Activated CD4-positive, alpha-beta T cell treated with anti-CD3 and anti-CD28 coated beads, Interleukin-10, Interleukin-2, amounts not matched to agents 100 ng/mL and 50 ng/mL, durations not matched to agents 16 hours and 8 hours (primary cell): ENCODE results near the gene ZNF791.
"Not testable (repeated sequence)": the region's sequence is repeated elsewhere in the genome, so short reads cannot be mapped to it uniquely, and the experiment has no call there.

Experiments
- DNase-seq: peaks from one replicate; pipeline ENCODE4 v3.0.0-alpha.2; 2020

Gene ZNF791

DNA sequence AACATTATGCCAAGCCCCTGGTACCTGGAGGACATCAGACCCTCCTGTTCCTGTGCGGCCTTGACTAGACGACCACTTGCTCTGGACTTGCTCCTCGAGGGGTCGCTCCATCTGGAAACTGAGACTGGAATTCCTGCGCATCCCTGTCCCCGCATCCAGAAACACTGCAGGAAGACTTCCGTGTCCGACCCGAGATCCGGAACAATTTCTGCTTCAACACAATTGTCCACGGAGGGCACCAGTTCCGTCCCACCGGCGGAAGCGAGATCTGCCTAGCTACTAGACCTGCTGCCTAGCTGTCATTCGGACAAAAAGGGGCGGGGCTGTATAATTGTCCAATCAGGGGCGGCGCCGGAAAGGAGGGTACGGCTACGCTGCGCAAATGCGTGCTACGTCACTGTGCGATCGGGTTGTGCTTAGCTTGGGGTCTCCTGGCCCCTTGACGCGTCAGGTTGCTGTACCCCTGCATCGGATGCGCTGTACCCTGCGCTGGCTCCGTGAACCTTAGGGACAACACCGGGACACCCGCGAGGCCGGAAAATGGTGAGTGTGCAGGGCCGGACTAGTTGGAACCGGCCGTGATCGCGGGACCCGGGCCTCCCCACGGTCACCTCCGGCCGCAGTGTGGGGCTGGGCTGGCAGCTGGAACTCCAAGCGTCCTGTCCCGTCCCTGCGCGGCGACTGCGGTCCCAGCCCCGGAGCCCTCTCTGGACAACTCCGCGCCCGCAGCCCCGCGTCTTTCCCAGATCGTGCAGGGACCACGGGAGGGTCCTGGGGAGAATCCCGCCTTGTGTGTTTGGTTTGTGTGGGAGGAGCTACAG, at the start of gene ZNF791, which contains the start of gene ZNF490:
ZNF791 (plus strand) TSS at position 381 of the 821 bp plus-strand sequence; CDS start at position 541, 160 bp downstream.
ZNF490 (minus strand) TSS at position 274 of the 821 bp plus-strand sequence; CDS start at position 141, 133 bp downstream.
- peak; percentile 98 for DNase-seq

DNA sequence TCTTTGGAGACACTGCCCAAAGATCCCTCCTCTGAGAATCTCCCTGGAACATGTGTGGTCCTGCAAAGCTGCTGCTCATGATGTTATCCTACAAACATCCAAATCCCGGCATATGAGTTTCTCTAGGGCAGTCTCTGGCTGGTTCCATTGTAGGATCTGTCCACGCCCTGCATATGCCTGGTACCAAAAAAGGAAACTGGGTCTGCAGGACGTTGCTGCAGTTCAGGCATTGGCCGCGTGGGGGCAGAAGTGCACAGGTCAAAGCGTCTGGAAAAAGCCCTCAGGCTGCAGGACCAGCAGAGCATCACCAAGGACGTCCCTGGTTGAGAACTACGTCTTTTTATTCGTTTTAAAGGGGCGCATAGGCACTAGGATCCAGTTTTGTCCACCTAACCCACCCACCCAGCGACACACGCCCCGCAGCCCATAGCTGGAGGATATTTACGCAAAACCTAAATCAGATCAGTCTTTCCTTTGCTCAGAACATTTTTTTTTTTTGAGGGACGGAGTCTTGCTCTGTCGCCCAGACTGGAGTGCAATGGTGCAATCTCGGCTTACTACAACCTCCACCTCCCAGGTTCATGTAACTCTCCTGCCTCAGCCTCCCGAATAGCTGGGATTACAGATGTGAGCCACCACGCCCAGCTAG, 46.6 kb upstream of the ZNF791 start:
- DNase-seq: peak; percentile 91

- not testable (repeated sequence) for DNase-seq
Observed at GRCh38 chr19:12566380-12566779, 44.3 kb upstream of the ZNF791 start.

GRCh38 chr19:12567951-12568350, 42.8 kb upstream of the ZNF791 start:
- no peak for DNase-seq

- DNase-seq: no peak
Observed at GRCh38 chr19:12574036-12574435, 36.7 kb upstream of the ZNF791 start.

DNA sequence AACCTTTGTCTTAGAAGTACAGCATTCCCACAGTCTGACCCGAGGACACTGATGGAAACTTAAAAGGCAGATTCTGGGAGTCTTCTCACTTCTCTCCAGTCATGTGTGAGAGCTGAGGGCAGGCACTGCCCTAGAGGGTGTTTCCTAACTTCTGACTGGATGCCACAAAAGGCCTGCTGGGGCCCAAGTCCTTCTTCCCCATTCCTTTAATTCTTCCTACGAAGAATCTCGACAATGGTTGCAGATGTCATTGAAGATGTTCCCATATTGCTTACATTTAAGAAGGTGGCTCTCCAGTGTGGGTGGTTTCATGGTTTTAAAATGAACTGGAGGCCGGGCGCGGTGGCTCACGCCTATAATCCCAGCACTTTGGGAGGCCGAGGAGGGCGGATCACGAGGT, 32.1 kb upstream of the ZNF791 start:
- DNase-seq: no peak

DNA sequence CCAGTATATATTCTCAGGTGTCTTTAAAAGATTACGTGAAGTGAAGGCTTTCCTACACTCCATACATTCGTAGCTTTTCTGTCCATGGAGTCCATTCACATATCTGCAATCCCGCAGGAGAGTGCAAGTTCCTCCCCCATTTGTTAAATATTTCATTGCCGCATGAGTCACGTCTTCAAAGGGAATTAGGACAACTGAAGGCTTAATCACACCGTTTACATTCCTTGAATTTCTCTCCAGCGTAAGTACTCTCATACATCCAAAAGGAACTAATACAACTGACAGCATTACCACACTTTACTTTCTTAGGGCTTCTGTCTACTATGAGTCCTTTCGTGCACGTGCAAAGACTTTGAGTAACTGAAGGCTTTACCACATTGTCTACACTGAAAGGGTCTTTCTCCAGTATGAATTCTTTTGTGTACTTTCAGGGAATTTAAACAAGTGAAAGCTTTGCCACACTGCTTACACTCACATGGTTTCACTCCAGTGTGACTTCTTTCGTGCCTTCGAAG, 30.5 kb upstream of the ZNF791 start:
- DNase-seq: no peak

GRCh38 chr19:12581100-12581499, 29.6 kb upstream of the ZNF791 start:
- DNase-seq: no peak

DNA sequence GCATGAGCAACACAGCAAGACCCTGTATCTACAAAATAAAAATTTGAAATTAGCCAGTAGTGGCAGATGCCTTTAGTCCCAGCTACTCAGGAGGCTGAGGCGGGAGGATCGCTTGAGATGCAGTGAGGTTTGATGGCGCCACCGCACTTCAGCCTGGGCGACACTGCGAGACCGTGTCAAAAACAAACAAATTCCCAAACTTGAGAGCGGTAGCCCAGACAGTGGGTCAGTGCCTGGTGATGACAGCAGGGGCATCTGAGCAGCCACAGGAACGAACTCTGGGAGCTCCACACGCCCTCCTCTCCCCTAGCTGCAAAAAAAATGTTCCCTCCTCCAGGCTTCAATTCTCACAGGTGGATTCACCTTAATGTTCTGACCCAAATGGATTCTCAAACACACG, 14.2 kb upstream of the ZNF791 start:
- no peak for DNase-seq

- no peak for DNase-seq
Observed at GRCh38 chr19:12596927-12597548, 13.7 kb upstream of the ZNF791 start.

- no peak for DNase-seq
Observed at GRCh38 chr19:12597594-12597993, 13.1 kb upstream of the ZNF791 start.

DNA sequence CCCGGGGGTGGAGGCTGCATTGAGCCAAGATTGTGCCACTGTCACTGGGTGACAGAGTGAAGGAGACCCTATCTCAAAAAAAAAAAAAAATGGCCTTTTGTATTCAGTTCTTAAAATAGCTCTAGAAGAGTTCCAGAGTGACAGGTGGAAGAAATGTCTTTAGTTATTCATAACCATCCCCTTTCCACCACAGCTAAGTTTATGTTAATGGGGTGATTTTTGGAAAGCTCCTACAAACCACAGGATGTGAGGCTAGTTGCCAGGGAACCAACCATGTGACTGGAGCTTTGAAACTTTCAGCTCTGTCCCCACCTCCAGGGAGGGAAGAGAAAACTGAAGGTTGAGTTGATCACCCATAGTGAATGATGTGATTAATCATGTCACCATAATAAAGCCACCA, 7.0 kb upstream of the ZNF791 start:
- peak; percentile 48 for DNase-seq

DNA sequence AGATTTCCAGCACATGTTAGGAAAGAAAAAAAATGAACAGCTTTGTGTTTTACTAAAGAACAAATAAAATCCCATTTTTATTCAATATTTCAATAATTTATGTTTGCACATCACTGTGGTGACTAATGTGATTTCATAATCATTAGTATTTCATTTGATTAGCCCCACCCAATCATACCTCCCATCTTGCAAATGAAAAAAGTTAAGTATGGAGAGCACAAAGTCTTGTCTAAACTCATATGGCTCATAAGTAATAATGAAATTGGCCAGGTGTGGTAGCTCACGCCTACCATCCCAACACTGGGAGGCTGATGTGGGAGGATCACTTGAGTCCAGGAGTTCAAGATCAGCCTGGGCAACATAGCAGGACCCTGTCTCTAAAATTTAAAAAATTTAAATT, 3.9 kb upstream of the ZNF791 start:
- no peak for DNase-seq

- DNase-seq: no peak
Observed at GRCh38 chr19:12607631-12608030, 3.1 kb upstream of the ZNF791 start.

- no peak for DNase-seq
Observed at GRCh38 chr19:12611361-12611699, 610 bp downstream of the ZNF791 start.

DNA sequence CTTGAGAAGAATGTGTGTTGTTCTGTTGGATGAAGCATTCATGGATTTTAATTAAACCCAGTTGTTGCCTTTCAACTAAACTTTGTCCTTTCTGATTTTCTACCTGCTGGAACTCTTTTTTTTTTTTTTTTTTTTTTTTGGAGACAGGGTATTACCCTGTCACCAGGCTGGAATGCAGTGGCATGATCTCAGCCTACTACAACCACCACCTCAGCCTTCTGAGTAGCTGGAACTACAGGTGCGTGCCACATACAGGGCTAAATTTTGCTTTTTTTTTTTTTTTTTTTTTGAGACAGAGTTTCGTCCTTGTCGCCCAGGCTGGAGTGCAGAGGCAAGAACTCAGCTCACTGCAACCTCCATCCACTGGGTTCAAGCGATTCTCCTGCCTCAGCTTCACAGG, 6.9 kb downstream of the ZNF791 start:
- DNase-seq: no peak

- not testable (repeated sequence) for DNase-seq
Observed at GRCh38 chr19:12621253-12622024, 10.7 kb downstream of the ZNF791 start.

GRCh38 chr19:12623361-12624031, 12.8 kb downstream of the ZNF791 start:
- no peak for DNase-seq

- DNase-seq: no peak
Observed at GRCh38 chr19:12626958-12627357, 16.2 kb downstream of the ZNF791 start.

GRCh38 chr19:12628040-12629022, 17.6 kb downstream of the ZNF791 start:
- no peak for DNase-seq

DNA sequence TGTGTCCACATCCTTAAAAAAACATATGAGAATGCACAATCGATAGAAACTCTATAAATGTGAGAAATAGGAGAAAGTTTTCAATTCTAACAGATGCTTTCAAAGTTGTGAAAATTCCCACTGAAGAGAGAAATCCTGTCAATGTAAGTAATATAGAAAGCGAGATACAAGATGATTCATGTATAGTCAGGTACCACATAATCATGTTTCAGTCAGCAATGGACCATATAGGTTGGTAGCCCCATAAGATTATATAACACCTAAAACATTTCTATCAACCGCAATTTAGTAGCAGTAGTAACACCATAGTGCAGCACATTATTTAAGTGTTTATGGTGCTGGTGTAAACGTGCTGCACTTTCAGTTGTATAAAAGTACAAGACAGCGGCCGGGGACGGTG, 18.5 kb downstream of the ZNF791 start:
- DNase-seq: no peak
